H9 (cell line): ENCODE measurements around the gene POLR3H. TPM values are rescaled to one million over a fixed set of nuclear protein-coding genes. Genes with fewer than 3 reads are reported as not detected.
A peak's percentile ranks its signal among the peaks of the same experiment; 100 is the strongest.

Source experiments
- DNase-seq: peaks from one replicate; pipeline ENCODE4 v3.0.0-alpha.2; 2017
- H2AFZ ChIP-seq: one replicate; pipeline ENCODE4 v1.6.1; 2013; ENCODE audit warnings: mild to moderate bottlenecking, low read length, control low read depth, moderate library complexity
- H2AK5ac ChIP-seq: 2 replicates; pipeline ENCODE4 v1.6.1; 2013; ENCODE audit warnings: low read length, control low read depth, mixed read lengths; ENCODE audit not compliant: insufficient read length
- H2BK120ac ChIP-seq: one replicate; pipeline ENCODE4 v1.6.1; 2013; ENCODE audit warnings: low read depth, mild to moderate bottlenecking, low read length, control low read depth, inconsistent platforms; ENCODE audit not compliant: poor library complexity, severe bottlenecking
- H2BK12ac ChIP-seq: 2 replicates; pipeline ENCODE4 v1.6.1; 2013; ENCODE audit warnings: low read length, control low read depth, mixed read lengths, low read depth; ENCODE audit not compliant: insufficient read length
- H2BK15ac ChIP-seq: 2 replicates; pipeline ENCODE4 v1.6.1; 2013; ENCODE audit warnings: low read depth, low read length, control low read depth
- H2BK20ac ChIP-seq: one replicate; pipeline ENCODE4 v1.6.1; 2013; ENCODE audit warnings: low read depth, mild to moderate bottlenecking, low read length, control low read depth, inconsistent platforms; ENCODE audit not compliant: poor library complexity, severe bottlenecking
- H2BK5ac ChIP-seq: 2 replicates; pipeline ENCODE4 v1.6.1; 2013; ENCODE audit warnings: low read length, control low read depth, mixed read lengths; ENCODE audit not compliant: insufficient read length
- H3K14ac ChIP-seq: 2 replicates; pipeline ENCODE4 v1.6.1; 2013; ENCODE audit warnings: low read length, control low read depth; ENCODE audit not compliant: insufficient read depth
- H3K18ac ChIP-seq: 2 replicates; pipeline ENCODE4 v1.6.1; 2013; ENCODE audit warnings: low read depth, mild to moderate bottlenecking, mixed read lengths, low read length, control low read depth; ENCODE audit not compliant: insufficient read length
- H3K23ac ChIP-seq: 2 replicates; pipeline ENCODE4 v1.6.1; 2013; ENCODE audit warnings: low read length, control low read depth, mixed read lengths, low read depth; ENCODE audit not compliant: insufficient read length
- H3K23me2 ChIP-seq: 2 replicates; pipeline ENCODE4 v1.6.1; 2013; ENCODE audit warnings: low read depth, mild to moderate bottlenecking, mixed read lengths, low read length, control low read depth; ENCODE audit not compliant: insufficient read length, poor library complexity, severe bottlenecking
- H3K27ac ChIP-seq: 2 replicates; pipeline ENCODE4 v1.5.1; 2013; ENCODE audit warnings: low read length, control low read depth, mixed read lengths, low read depth; ENCODE audit not compliant: insufficient read length
- H3K27me3 ChIP-seq: 2 replicates; pipeline ENCODE4 v1.6.1; 2013; ENCODE audit warnings: low read length, control low read depth, inconsistent platforms; ENCODE audit not compliant: insufficient read depth
- H3K4ac ChIP-seq: 2 replicates; pipeline ENCODE4 v1.6.1; 2013; ENCODE audit warnings: low read depth, mild to moderate bottlenecking, control low read depth, inconsistent platforms, low read length, moderate library complexity
- H3K4me1 ChIP-seq: 2 replicates; pipeline ENCODE4 v1.6.1; 2013; ENCODE audit warnings: low read length, control low read depth, inconsistent platforms; ENCODE audit not compliant: insufficient read depth
- H3K4me2 ChIP-seq: 2 replicates; pipeline ENCODE4 v1.6.1; 2013; ENCODE audit warnings: low read length, control low read depth, mixed read lengths; ENCODE audit not compliant: insufficient read length, insufficient read depth
- H3K56ac ChIP-seq: 2 replicates; pipeline ENCODE4 v1.6.1; 2013; ENCODE audit warnings: low read depth, mild to moderate bottlenecking, mixed read lengths, low read length, control low read depth; ENCODE audit not compliant: insufficient read length
- H3K79me1 ChIP-seq: 2 replicates; pipeline ENCODE4 v1.6.1; 2013; ENCODE audit warnings: low read depth, mild to moderate bottlenecking, moderate library complexity, low read length, control low read depth, inconsistent platforms; ENCODE audit not compliant: insufficient read depth, poor library complexity, severe bottlenecking
- H3K79me2 ChIP-seq: 2 replicates; pipeline ENCODE4 v1.6.1; 2013; ENCODE audit warnings: low read length, control low read depth, inconsistent platforms; ENCODE audit not compliant: insufficient read depth
- H3K9ac ChIP-seq: 2 replicates; pipeline ENCODE4 v1.6.1; 2013; ENCODE audit warnings: low read length, control low read depth, mixed read lengths; ENCODE audit not compliant: insufficient read length; ENCODE audit errors: extremely low read depth
- H3K9me3 ChIP-seq: one replicate; pipeline ENCODE4 v1.6.1; 2013; ENCODE audit warnings: low read depth, low read length, inconsistent platforms; ENCODE audit not compliant: control insufficient read depth
- H3T11ph ChIP-seq: one replicate; pipeline ENCODE4 v1.6.1; 2013; ENCODE audit warnings: mild to moderate bottlenecking, low read length, control low read depth, inconsistent platforms
- H4K20me1 ChIP-seq: one replicate; pipeline ENCODE4 v1.6.1; 2013; ENCODE audit not compliant: control insufficient read depth, insufficient read length, insufficient read depth
- H4K5ac ChIP-seq: 2 replicates; pipeline ENCODE4 v1.6.1; 2013; ENCODE audit warnings: low read depth, mild to moderate bottlenecking, mixed read lengths, low read length, control low read depth; ENCODE audit not compliant: insufficient read length
- H4K8ac ChIP-seq: replicated peaks from 2 replicates; pipeline ENCODE4 v1.6.1; 2013; ENCODE audit warnings: low read length, control low read depth, mixed read lengths, low read depth; ENCODE audit not compliant: insufficient read length
- H4K91ac ChIP-seq: 2 replicates; pipeline ENCODE4 v1.6.1; 2013; ENCODE audit warnings: low read depth, mild to moderate bottlenecking, moderate library complexity, mixed read lengths, low read length, control low read depth; ENCODE audit not compliant: insufficient read length
- H3K27ac Mint-ChIP-seq, 3 experiments: 2 replicates in 2 of 3; 3 replicates in 1 of 3; pipeline ENCODE4 v1.8.0; 2020 to 2021; ENCODE audit warnings: mixed read lengths in 3 of 3, mild to moderate bottlenecking in 1 of 3, moderate library complexity in 1 of 3
- H3K27me3 Mint-ChIP-seq: 2 replicates; pipeline ENCODE4 v1.8.0; 2021; ENCODE audit warnings: low read depth, mild to moderate bottlenecking, moderate library complexity, mixed read lengths
- H3K36me3 Mint-ChIP-seq, 3 experiments: 2 replicates in 2 of 3; 3 replicates in 1 of 3; pipeline ENCODE4 v1.8.0; 2020 to 2021; ENCODE audit warnings: low read depth in 3 of 3, mixed read lengths in 3 of 3; ENCODE audit not compliant: insufficient read depth in 1 of 3
- H3K4me1 Mint-ChIP-seq, 2 experiments: 2 replicates each; pipeline ENCODE4 v1.8.0; 2020; ENCODE audit warnings: mixed read lengths in 2 of 2
- H3K4me3 Mint-ChIP-seq, 2 experiments: 2 replicates in 1 of 2; 3 replicates in 1 of 2; pipeline ENCODE4 v1.8.0; 2020 to 2021; ENCODE audit warnings: mild to moderate bottlenecking in 2 of 2, mixed read lengths in 2 of 2, moderate library complexity in 1 of 2
- H3K9me3 Mint-ChIP-seq, 2 experiments: 2 replicates in 1 of 2; 3 replicates in 1 of 2; pipeline ENCODE4 v1.8.0; 2020; ENCODE audit warnings: mild to moderate bottlenecking in 2 of 2, mixed read lengths in 2 of 2, moderate library complexity in 1 of 2
- CTCF ChIP-seq: fragments of 200-600 bp; sonication (generic); conservative IDR thresholded peaks from 3 replicates; pipeline ENCODE4 v1.8.0; 2021; ENCODE audit warnings: antibody characterized with exemption, mild to moderate bottlenecking
- WGBS: extraction: QIAGEN DNeasy Blood & Tissue Kit; methylation state at CpG from one replicate; pipeline ENCODE4 v1.1.7; 2013; ENCODE audit warnings: missing lambda C conversion rate, low lambda C conversion rate, mixed read lengths; ENCODE audit not compliant: insufficient read length; ENCODE audit errors: extremely low coverage; 5-methylcytosine and 5-hydroxymethylcytosine counted together
- total RNA-seq: library from RNA; stranded (reverse); gene quantifications from 2 replicates; pipeline ENCODE4 v1.2.1, GENCODE V29; 2021

Gene POLR3H
- total RNA-seq, 1 experiment from 2014 or later = 68.2 TPM

DNA sequence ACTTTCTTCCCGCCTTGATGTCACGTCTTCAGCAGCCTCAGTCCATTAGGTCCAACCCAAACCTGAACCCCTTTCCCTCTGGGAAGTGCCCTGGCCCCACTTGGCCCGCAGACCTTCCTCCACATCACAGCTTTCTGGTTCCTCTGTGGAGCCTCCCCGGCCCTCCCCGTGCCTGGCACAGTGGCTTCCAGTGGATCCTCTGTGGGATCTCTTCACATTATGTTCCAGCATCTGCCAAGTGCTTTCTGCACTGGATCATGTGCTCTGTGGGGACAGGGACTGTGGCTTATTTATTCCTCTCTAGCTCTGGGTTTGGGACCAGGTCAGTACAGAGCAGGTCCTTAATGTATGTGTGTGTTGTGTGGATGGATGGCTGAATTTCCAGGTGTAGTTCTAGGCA lies 30.9 kb downstream of the POLR3H start:
- Mint-ChIP-seq H3K27me3 (no peaks in the 10 kb centered on the region), H3K4me1 (peaks cover 19 to 21% of the 10 kb centered on the region in 2 experiments), H3K4me3 (peak overlapping the region in 1 of 2 experiments; percentile 56; a peak in 1 of 5 replicates), H3K9me3 (no peaks in the 10 kb centered on the region), H3K36me3 (peaks cover 20 to 42% (median 40%) of the 10 kb centered on the region in 3 experiments; a peak in 6 of 7 replicates), H3K27ac (peak overlapping the region; percentile 72 to 98 (median 91); a peak in 5 of 7 replicates)
- H2BK20ac ChIP-seq = no peak overlapping the region
- H3K4me1 ChIP-seq = peaks cover 5% of the 10 kb centered on the region; the same call in 1 of the 2 replicates
- H4K8ac ChIP-seq = no peak overlapping the region
- H4K5ac ChIP-seq = no peak overlapping the region
- H3K27me3 ChIP-seq = no peaks in the 10 kb centered on the region
- H3K23ac ChIP-seq = no peak overlapping the region
- no peak overlapping the region for H3K56ac ChIP-seq
- WGBS = no CpG with 5 or more reads among the region's 5 CpGs
- H3K79me2 ChIP-seq = no peaks in the 10 kb centered on the region
- H3K23me2 ChIP-seq = no peaks in the 10 kb centered on the region
- H2BK120ac ChIP-seq = no peak overlapping the region
- H3K79me1 ChIP-seq = no peaks in the 10 kb centered on the region
- no peak for TF ChIP-seq CTCF
- H3K18ac ChIP-seq = peak overlapping the region; percentile 7
- H2BK12ac ChIP-seq = peak overlapping the region; percentile 39
- H2AFZ ChIP-seq = no peak overlapping the region
- no peak for DNase-seq
- H4K91ac ChIP-seq = no peak overlapping the region
- H3K9ac ChIP-seq = no peak overlapping the region
- no peak overlapping the region for H3K4ac ChIP-seq
- H2BK15ac ChIP-seq = no peak overlapping the region
- H2BK5ac ChIP-seq = peak overlapping the region; percentile 57
- no peak overlapping the region for H3K4me2 ChIP-seq
- no peak overlapping the region; the same call in 1 of the 2 replicates for H3K14ac ChIP-seq
- H3K9me3 ChIP-seq = no peaks in the 10 kb centered on the region
- no peak overlapping the region for H3T11ph ChIP-seq
- H3K27ac ChIP-seq = no peak overlapping the region
- H4K20me1 ChIP-seq = no peaks in the 10 kb centered on the region
- no peak overlapping the region for H2AK5ac ChIP-seq
